Epithelial cell of proximal tubule (primary cell): ENCODE data around the gene MEX3B. TPM values are rescaled to one million over a fixed set of nuclear protein-coding genes. Genes with fewer than 3 reads are reported as not detected.
"Not testable (repeated sequence)": the region's sequence is repeated elsewhere in the genome, so short reads cannot be mapped to it uniquely, and the experiment has no call there.

Source experiments
- DNase-seq: peaks from one replicate; pipeline ENCODE4 v3.0.0-alpha.2; 2011; ENCODE audit warnings: low read depth
- H3K4me3 ChIP-seq: 2 replicates; pipeline ENCODE4 v1.5.1; 2011; ENCODE audit warnings: low read depth, mild to moderate bottlenecking, low read length
- total RNA-seq: library from RNA; depleted of rRNA; stranded (reverse); fragments of >200 nt; gene quantifications from 2 replicates; pipeline ENCODE4 v1.2.3, GENCODE V29; 2015
- TF ChIP-seq, protein P1 (sequence below): conservative IDR thresholded peaks from 2 replicates; pipeline ENCODE4 v1.5.1; 2012; ENCODE audit warnings: low read depth, mild to moderate bottlenecking, low read length

Gene MEX3B
- total RNA-seq, 1 donor from 2014 or later = 4.7 TPM

DNA sequence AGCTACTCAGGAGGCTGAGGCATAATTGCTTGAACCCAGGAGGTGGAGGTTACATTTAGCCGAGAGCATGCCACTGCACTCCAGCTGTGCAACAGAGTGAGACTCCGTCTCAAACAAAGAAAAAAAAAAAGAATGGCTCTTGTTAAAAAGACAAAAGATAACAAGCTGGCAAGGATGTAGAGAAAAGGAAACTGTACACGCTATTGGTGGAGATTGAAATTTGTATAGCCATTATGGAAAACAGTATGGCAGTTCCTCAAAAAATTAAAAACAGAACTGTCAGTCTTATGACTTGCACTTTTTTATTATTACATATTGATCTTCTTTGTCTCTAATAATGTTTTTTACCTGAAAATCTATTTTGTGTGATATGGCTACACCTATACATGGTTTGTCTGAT is 41.9 kb downstream of the MEX3B start:
- TF ChIP-seq, protein P1, sequence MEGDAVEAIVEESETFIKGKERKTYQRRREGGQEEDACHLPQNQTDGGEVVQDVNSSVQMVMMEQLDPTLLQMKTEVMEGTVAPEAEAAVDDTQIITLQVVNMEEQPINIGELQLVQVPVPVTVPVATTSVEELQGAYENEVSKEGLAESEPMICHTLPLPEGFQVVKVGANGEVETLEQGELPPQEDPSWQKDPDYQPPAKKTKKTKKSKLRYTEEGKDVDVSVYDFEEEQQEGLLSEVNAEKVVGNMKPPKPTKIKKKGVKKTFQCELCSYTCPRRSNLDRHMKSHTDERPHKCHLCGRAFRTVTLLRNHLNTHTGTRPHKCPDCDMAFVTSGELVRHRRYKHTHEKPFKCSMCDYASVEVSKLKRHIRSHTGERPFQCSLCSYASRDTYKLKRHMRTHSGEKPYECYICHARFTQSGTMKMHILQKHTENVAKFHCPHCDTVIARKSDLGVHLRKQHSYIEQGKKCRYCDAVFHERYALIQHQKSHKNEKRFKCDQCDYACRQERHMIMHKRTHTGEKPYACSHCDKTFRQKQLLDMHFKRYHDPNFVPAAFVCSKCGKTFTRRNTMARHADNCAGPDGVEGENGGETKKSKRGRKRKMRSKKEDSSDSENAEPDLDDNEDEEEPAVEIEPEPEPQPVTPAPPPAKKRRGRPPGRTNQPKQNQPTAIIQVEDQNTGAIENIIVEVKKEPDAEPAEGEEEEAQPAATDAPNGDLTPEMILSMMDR = no peak
- H3K4me3 ChIP-seq = no peak overlapping the region
- DNase-seq = no peak

DNA sequence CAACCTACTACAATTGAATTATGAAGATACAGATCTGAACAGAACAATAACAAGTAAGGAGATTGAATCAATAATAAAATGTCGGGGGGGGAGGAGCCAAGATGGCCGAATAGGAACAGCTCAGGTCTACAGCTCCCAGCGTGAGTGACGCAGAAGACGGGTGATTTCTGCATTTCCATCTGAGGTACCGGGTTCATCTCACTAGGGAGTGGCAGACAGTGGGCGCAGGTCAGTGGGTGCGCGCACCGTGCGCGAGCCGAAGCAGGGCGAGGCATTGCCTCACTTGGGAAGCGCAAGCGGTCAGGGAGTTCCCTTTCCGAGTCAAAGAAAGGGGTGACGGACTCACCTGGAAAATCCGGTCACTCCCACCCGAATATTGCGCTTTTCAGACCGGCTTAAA is 50.7 kb downstream of the MEX3B start:
- not testable (repeated sequence) for H3K4me3 ChIP-seq, DNase-seq

DNA sequence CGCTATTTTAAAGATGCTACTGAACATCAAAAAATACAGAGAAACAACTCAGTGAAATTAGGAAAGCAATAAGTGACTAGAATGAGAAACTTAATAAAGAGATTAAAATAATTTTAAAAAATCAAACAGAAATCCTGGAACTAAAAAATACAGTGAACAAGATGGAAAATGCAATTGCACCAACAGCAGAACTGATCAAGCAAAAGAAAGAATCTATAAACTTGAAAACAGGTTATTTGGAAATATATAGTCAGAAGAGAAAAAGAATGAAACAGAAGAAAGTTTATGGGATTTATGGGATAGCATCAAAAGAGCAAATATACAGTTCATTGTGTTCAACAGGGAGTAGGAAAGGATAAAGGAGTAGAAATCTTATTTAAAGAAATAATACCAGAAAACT is 53.3 kb downstream of the MEX3B start:
- H3K4me3 ChIP-seq = no peak overlapping the region
- DNase-seq = no peak
- TF ChIP-seq, protein P1 = no peak

Other genes with a start within 250 kb of the MEX3B start
- 14.5 and 16.6 TPM in 2 replicates for gene EFL1, start 216.7 kb upstream of the MEX3B start, total RNA-seq
- 0.12 and 2.2 TPM in 2 replicates for gene SAXO2, start 216.8 kb upstream of the MEX3B start, total RNA-seq